GM12865 (cell line): ENCODE measurements around the gene FCHSD1.

Experiments used
- DNase-seq: peaks from one replicate; pipeline ENCODE4 v3.0.0; 2010; ENCODE audit warnings: low read depth
- H3K4me3 ChIP-seq: 2 replicates; pipeline ENCODE4 v1.5.1; 2011; ENCODE audit warnings: mild to moderate bottlenecking, low read depth, low read length, control low read depth
- TF ChIP-seq, protein P1 (sequence below): IDR thresholded peaks from 2 replicates; pipeline ENCODE4 v1.5.1; 2011; ENCODE audit warnings: low read length, control low read depth, low read depth, inconsistent platforms; ENCODE audit not compliant: insufficient read depth; ENCODE audit errors: missing control alignments

The FCHSD1 gene

DNA sequence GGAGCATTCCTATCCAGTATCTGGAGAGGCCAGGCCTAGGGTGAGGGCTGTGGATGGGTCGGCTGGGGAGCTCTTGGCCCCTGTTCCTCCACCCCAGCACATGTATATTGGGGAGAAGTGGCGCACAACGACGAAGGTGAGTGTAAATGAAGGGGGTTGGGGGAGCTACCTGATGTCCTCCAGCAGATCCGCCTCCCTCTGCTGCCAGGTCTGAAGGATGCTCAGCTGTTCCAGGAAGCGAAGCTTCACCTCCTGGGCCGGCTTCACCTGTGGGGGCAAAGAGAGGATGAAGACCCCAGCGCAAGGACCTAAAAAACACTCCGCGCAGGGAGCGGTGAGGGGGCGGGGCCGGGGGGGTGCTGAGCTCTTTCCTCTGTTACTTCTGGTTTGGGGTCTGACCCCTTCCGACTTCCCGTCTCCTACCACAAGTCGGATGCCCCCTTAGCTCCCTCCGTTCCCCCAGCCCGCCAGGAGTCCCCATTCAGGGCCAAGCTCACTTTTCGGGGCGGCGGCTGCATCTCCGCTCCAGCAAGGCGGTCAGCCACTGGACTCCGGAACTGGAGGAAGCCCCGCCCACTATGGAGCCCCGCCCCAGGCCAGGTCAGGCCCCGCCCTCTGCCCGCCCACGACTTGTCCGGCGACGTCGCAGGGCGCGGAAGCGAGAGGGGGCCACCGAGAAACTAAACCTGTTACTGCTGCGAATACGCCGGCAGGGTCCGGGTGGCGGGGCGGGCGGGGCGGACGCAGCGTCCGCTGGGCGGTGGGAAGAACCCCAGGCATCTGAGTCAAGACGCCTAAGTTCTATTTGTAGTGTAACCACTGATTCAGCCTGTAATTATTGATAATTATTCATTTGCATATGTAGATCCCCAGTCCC lies at the start of gene FCHSD1:
FCHSD1 (minus strand) TSS at position 568 of the 877 bp plus-strand sequence; CDS start at position 518, 50 bp downstream.
- TF ChIP-seq, protein P1, sequence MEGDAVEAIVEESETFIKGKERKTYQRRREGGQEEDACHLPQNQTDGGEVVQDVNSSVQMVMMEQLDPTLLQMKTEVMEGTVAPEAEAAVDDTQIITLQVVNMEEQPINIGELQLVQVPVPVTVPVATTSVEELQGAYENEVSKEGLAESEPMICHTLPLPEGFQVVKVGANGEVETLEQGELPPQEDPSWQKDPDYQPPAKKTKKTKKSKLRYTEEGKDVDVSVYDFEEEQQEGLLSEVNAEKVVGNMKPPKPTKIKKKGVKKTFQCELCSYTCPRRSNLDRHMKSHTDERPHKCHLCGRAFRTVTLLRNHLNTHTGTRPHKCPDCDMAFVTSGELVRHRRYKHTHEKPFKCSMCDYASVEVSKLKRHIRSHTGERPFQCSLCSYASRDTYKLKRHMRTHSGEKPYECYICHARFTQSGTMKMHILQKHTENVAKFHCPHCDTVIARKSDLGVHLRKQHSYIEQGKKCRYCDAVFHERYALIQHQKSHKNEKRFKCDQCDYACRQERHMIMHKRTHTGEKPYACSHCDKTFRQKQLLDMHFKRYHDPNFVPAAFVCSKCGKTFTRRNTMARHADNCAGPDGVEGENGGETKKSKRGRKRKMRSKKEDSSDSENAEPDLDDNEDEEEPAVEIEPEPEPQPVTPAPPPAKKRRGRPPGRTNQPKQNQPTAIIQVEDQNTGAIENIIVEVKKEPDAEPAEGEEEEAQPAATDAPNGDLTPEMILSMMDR: no peak
- DNase-seq: peak; percentile 94
- H3K4me3 ChIP-seq: peak within 1 kb of the TSS; percentile 67

DNA sequence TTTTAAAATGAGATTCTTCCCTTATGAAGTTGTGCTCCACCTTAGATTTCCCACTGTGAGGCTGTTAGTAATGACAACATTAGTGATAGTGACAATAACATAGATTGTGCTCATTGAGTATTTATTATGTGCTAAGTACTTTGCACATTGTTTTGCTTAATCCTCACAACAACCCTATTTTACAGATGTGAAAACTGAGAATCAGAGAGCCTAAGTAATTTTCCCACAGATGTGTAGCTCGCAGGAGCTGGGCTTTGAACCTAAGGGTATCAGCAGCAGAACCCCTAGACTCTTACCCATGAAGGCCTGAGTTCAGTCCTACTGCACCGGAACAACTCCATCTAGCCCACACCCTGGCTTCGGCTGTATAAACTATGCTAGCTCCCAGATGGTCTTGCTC lies 46.4 kb upstream of the FCHSD1 start:
- TF ChIP-seq, protein P1: no peak
- no peak for DNase-seq
- no peak overlapping the region for H3K4me3 ChIP-seq

GRCh38 chr5:141696431-141696830 lies 45.2 kb upstream of the FCHSD1 start:
- H3K4me3 ChIP-seq: no peak overlapping the region
- TF ChIP-seq, protein P1: no peak
- DNase-seq: no peak

DNA sequence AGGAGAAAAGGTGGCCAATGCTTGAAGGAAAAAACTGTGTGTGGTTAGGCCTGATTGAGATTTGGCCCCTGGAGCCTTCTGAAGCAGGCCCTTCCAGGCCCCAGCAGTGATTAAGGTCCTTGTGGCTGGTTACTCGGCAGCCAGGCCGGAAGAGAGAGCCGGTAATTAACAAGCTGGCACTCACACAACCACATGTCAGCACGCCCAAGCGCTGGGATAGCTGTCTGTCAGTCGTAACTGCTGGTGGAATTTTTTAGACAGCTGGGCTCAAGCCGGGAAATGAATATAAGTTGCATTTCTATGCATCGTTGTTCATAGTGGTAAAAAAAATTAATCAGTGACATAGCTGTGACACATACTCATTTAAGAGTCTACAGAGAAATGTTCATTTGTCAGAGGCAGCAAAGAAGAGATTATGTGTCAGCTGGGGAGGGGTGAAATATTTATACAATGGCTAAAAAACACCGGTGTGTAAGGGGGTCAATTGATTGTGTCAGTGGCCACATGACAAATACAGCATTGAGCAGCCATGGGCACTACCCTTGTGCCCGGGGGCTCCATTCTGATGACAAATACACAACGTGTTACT lies 44.5 kb upstream of the FCHSD1 start:
- no peak overlapping the region for H3K4me3 ChIP-seq
- DNase-seq: no peak
- TF ChIP-seq, protein P1: no peak

DNA sequence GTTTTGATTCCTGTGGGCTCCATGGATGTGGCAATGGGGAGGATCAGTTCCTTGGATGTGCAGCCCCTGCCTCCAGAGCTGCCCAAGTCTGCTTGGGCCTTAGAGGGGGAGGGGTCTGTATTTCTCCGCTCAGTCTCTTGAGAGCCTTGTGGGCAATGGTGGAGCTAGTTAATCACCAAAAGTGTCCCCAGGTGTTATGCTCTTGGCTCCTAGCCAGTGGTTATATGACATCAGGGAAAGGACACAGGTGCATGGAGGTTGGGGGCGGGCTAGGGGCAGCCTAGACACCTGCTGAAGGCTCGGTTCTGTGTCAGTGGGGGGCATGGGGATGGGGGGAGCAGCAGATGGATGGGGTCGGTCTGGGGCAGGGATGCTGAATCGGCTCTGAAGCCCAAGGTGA lies 43.3 kb upstream of the FCHSD1 start:
- TF ChIP-seq, protein P1: no peak
- no peak overlapping the region for H3K4me3 ChIP-seq
- no peak for DNase-seq

DNA sequence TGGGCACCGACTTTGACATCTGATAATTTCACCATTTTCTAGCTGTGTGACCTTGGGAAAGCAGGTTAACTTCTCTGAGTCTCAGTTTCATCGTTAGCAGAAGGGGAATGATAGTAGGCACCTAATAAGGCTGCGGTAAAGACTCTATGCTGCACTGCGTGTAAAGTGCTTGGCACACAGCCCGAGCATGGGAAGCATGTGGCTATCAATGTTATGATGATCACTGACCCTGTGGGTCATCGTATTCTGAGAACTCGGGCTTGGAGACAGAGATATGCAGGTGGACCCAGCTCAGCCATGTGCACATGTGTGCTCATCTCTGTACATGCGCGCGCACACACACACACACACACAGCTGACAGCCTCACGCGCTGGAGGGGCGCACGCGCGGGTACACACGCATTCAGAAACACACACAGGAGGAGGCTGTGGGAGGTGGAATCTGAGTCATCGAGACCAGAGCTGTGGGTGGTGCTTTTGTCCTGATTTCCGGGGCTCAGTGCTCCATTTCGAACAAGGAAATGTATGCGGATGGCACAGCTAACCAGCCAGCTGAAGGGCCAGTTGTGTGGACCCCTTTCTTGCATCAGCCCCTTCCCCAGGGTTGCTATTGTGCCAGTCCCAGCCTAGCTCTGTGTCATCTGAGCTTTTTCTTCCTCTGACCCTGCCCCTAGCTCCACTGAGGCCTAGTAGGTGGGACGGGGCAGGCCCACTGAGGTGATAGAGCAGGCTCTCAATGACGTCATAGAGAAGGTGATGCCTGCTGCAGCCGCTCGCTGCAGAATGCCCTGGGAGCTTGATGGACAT lies 41.9 kb upstream of the FCHSD1 start:
- no peak overlapping the region for H3K4me3 ChIP-seq
- TF ChIP-seq, protein P1: no peak
- peak; percentile 18 for DNase-seq
